NCI-H2107 (cell line): ENCODE results near the gene OTUD6A.

ENCODE experiments used
- DNase-seq: peaks from one replicate; lab custom pipeline; 2025; lab: John Stamatoyannopoulos, UW

The OTUD6A gene

GRCh38 chrX:70062076-70062475, at the start of gene OTUD6A:
TSS of gene OTUD6A (plus strand) at chrX:70062457. CDS start at chrX:70062525, 68 bp downstream.
- DNase-seq: no peak

- DNase-seq: no peak
These were observed 49.5 kb upstream of the OTUD6A start for GRCh38 chrX:70012756-70013155.

- no peak for DNase-seq
These were observed 48.5 kb upstream of the OTUD6A start for GRCh38 chrX:70013466-70014381.

GRCh38 chrX:70016513-70016912, 45.7 kb upstream of the OTUD6A start:
- no peak for DNase-seq

GRCh38 chrX:70022616-70023015, 39.6 kb upstream of the OTUD6A start:
- DNase-seq: no peak

- no peak for DNase-seq
These were observed 36.8 kb upstream of the OTUD6A start for GRCh38 chrX:70025464-70025863.

- DNase-seq: no peak
These were observed 36.0 kb upstream of the OTUD6A start for GRCh38 chrX:70026112-70026850.

- no peak for DNase-seq
These were observed 35.4 kb upstream of the OTUD6A start for GRCh38 chrX:70026851-70027200.

- no peak for DNase-seq
These were observed 32.4 kb upstream of the OTUD6A start for GRCh38 chrX:70029863-70030262.

GRCh38 chrX:70030301-70030767, 31.9 kb upstream of the OTUD6A start:
- peak; percentile 30 for DNase-seq

- no peak for DNase-seq
These were observed 29.5 kb upstream of the OTUD6A start for GRCh38 chrX:70032792-70033191.

- DNase-seq: no peak
These were observed 28.8 kb upstream of the OTUD6A start for GRCh38 chrX:70033348-70034051.

GRCh38 chrX:70034646-70035045, 27.6 kb upstream of the OTUD6A start:
- DNase-seq: no peak

GRCh38 chrX:70038515-70038914, 23.7 kb upstream of the OTUD6A start:
- no peak for DNase-seq

GRCh38 chrX:70038951-70039350, 23.3 kb upstream of the OTUD6A start:
- no peak for DNase-seq

- DNase-seq: no peak
These were observed 22.5 kb upstream of the OTUD6A start for GRCh38 chrX:70039758-70040157.

- no peak for DNase-seq
These were observed 20.3 kb upstream of the OTUD6A start for GRCh38 chrX:70041993-70042392.

GRCh38 chrX:70042399-70043371, 19.6 kb upstream of the OTUD6A start:
- no peak for DNase-seq

- no peak for DNase-seq
These were observed 18.6 kb upstream of the OTUD6A start for GRCh38 chrX:70043685-70044084.

- DNase-seq: no peak
These were observed 17.6 kb upstream of the OTUD6A start for GRCh38 chrX:70044541-70045245.

GRCh38 chrX:70046978-70047377, 15.3 kb upstream of the OTUD6A start:
- DNase-seq: no peak
